IMR-90 (cell line): ENCODE results near the gene BRPF1. TPM values are rescaled to one million over a fixed set of nuclear protein-coding genes. Genes with fewer than 3 reads are reported as not detected.

Experiments
- ATAC-seq: fragments of 200-7000 bp; cut with Tn5 transposase; 2 replicates; pipeline ENCODE4 v1.9.1; 2020; ENCODE audit warnings: low read depth, mild to moderate bottlenecking, moderate library complexity
- BruUV-seq: library from RNA; stranded (reverse); fragments of 400-500 nt; replicated peaks from 2 replicates; lab custom pipeline; 2021; lab: Mats Ljungman, UMichigan
- CTCF ChIA-PET: fragments of 300-600 bp; formaldehyde crosslinking; extraction: SDS; loops from one replicate; lab custom pipeline; 2021; ENCODE audit warnings: antibody characterized with exemption; lab: Yijun Ruan, JAX
- POLR2A ChIA-PET: fragments of 300-600 bp; sonication (Branson Sonifier 250); formaldehyde crosslinking; loops from one replicate; lab custom pipeline; 2022; ENCODE audit warnings: antibody characterized with exemption; ENCODE audit not compliant: unreplicated experiment; lab: Charles Lee
- DNase-seq: peaks from one replicate; pipeline ENCODE4 v3.0.0; 2013
- H2AFZ ChIP-seq: replicated peaks from 2 replicates; pipeline ENCODE3; 2013; ENCODE audit warnings: low read length, mild to moderate bottlenecking; ENCODE audit not compliant: poor library complexity
- H2AK5ac ChIP-seq: 2 replicates; pipeline ENCODE4 v1.6.1; 2013; ENCODE audit warnings: low read depth, low read length, inconsistent platforms
- H2AK9ac ChIP-seq: replicated peaks from 2 replicates; pipeline ENCODE3; 2013; ENCODE audit warnings: mild to moderate bottlenecking, low read depth, low read length, moderate library complexity; ENCODE audit not compliant: poor library complexity
- H2BK120ac ChIP-seq: 2 replicates; pipeline ENCODE4 v1.6.1; 2013; ENCODE audit warnings: low read depth, low read length, inconsistent platforms
- H2BK15ac ChIP-seq: 3 replicates; pipeline ENCODE4 v1.6.1; 2013; ENCODE audit warnings: low read depth, low read length, inconsistent platforms
- H2BK20ac ChIP-seq: 2 replicates; pipeline ENCODE4 v1.6.1; 2013; ENCODE audit warnings: low read depth, mild to moderate bottlenecking, inconsistent platforms, low read length, moderate library complexity
- H2BK5ac ChIP-seq: 2 replicates; pipeline ENCODE4 v1.6.1; 2013; ENCODE audit warnings: mild to moderate bottlenecking, low read depth, low read length, inconsistent platforms; ENCODE audit not compliant: poor library complexity, severe bottlenecking
- H3K14ac ChIP-seq: replicated peaks from 2 replicates; pipeline ENCODE4 v1.6.1; 2013; ENCODE audit warnings: low read depth, low read length, inconsistent platforms
- H3K18ac ChIP-seq: 2 replicates; pipeline ENCODE4 v1.6.1; 2013; ENCODE audit warnings: low read depth, low read length, control low read depth
- H3K23ac ChIP-seq: 2 replicates; pipeline ENCODE4 v1.6.1; 2013; ENCODE audit warnings: low read depth, low read length, inconsistent platforms
- H3K27ac ChIP-seq: 2 replicates; pipeline ENCODE4 v1.5.1; 2013; ENCODE audit warnings: mild to moderate bottlenecking, control low read depth, low read length; ENCODE audit not compliant: insufficient read depth
- H3K27me3 ChIP-seq: 2 replicates; pipeline ENCODE4 v1.6.1; 2013; ENCODE audit warnings: low read length; ENCODE audit not compliant: control insufficient read depth, insufficient read depth
- H3K36me3 ChIP-seq: 2 replicates; pipeline ENCODE4 v1.6.1; 2013; ENCODE audit warnings: low read length, mixed read lengths; ENCODE audit not compliant: control insufficient read depth, insufficient read depth
- H3K4ac ChIP-seq: 2 replicates; pipeline ENCODE4 v1.6.1; 2013; ENCODE audit warnings: low read depth, low read length, inconsistent platforms
- H3K4me1 ChIP-seq: 2 replicates; pipeline ENCODE4 v1.6.1; 2013; ENCODE audit warnings: low read length, mixed read lengths; ENCODE audit not compliant: control insufficient read depth, insufficient read depth
- H3K4me2 ChIP-seq: 2 replicates; pipeline ENCODE4 v1.6.1; 2013; ENCODE audit warnings: low read depth, mild to moderate bottlenecking, control low read depth, low read length, moderate library complexity
- H3K4me3 ChIP-seq: 2 replicates; pipeline ENCODE4 v1.5.1; 2013; ENCODE audit warnings: low read depth, mild to moderate bottlenecking, control low read depth, low read length, moderate library complexity; ENCODE audit not compliant: insufficient read depth
- H3K56ac ChIP-seq: 2 replicates; pipeline ENCODE4 v1.6.1; 2013; ENCODE audit warnings: low read length, inconsistent platforms; ENCODE audit not compliant: insufficient read depth; ENCODE audit errors: extremely low read depth
- H3K79me1 ChIP-seq, 2 experiments: 2 replicates each; pipeline ENCODE4 v1.6.1; 2013; ENCODE audit warnings: low read length in 2 of 2, inconsistent platforms in 1 of 2, low read depth in 1 of 2
- H3K9ac ChIP-seq: 2 replicates; pipeline ENCODE4 v1.6.1; 2013; ENCODE audit warnings: low read depth, low read length, control low read depth
- H3K9me1 ChIP-seq: 2 replicates; pipeline ENCODE4 v1.6.1; 2013; ENCODE audit warnings: low read length, inconsistent platforms; ENCODE audit not compliant: insufficient read depth
- H3K9me3 ChIP-seq: 2 replicates; pipeline ENCODE4 v1.6.1; 2013; ENCODE audit warnings: low read length; ENCODE audit not compliant: control insufficient read depth, insufficient read depth
- H4K20me1 ChIP-seq: 2 replicates; pipeline ENCODE4 v1.6.1; 2013; ENCODE audit warnings: low read length, inconsistent platforms; ENCODE audit not compliant: insufficient read depth
- H4K5ac ChIP-seq: 2 replicates; pipeline ENCODE4 v1.6.1; 2013; ENCODE audit warnings: mild to moderate bottlenecking, low read depth, low read length, control low read depth
- H4K8ac ChIP-seq, 2 experiments: 2 replicates each; pipeline ENCODE4 v1.6.1; 2013; ENCODE audit warnings: low read depth in 2 of 2, low read length in 2 of 2, control low read depth in 1 of 2, inconsistent platforms in 1 of 2
- H4K91ac ChIP-seq: 2 replicates; pipeline ENCODE4 v1.6.1; 2013; ENCODE audit warnings: low read depth, low read length, inconsistent platforms; ENCODE audit not compliant: insufficient read depth
- BHLHE40 ChIP-seq: fragments of 150-350 bp; IDR thresholded peaks from 2 replicates; pipeline ENCODE4 v1.6.1; 2016; ENCODE audit warnings: mild to moderate bottlenecking, low read depth, low read length
- CEBPB ChIP-seq: IDR thresholded peaks from 2 replicates; pipeline ENCODE4 v1.6.1; 2012; ENCODE audit warnings: low read depth, low read length, improper control_type of control experiment
- CHD1 ChIP-seq: IDR thresholded peaks from 2 replicates; pipeline ENCODE4 v1.6.1; 2012; ENCODE audit warnings: low read depth, low read length, improper control_type of control experiment
- ELK1 ChIP-seq: fragments of 150-350 bp; IDR thresholded peaks from 2 replicates; pipeline ENCODE4 v1.6.1; 2016; ENCODE audit warnings: low read depth, mild to moderate bottlenecking, low read length, moderate library complexity, borderline replicate concordance
- FOS ChIP-seq: fragments of 150-350 bp; IDR thresholded peaks from 2 replicates; pipeline ENCODE4 v1.6.1; 2016; ENCODE audit warnings: low read depth, low read length
- MAFK ChIP-seq: IDR thresholded peaks from 2 replicates; pipeline ENCODE4 v1.6.1; 2012; ENCODE audit warnings: low read depth, low read length, improper control_type of control experiment
- MAZ ChIP-seq: IDR thresholded peaks from 2 replicates; pipeline ENCODE4 v1.6.1; 2012; ENCODE audit warnings: low read depth, mild to moderate bottlenecking, low read length, improper control_type of control experiment, moderate library complexity, borderline replicate concordance
- MXI1 ChIP-seq: IDR thresholded peaks from 2 replicates; pipeline ENCODE4 v1.6.1; 2012; ENCODE audit warnings: low read depth, mild to moderate bottlenecking, low read length, moderate library complexity, borderline replicate concordance
- NFE2L2 ChIP-seq: fragments of 150-350 bp; IDR thresholded peaks from 2 replicates; pipeline ENCODE4 v1.6.1; 2016; ENCODE audit warnings: low read depth, mild to moderate bottlenecking, low read length
- POLR2A ChIP-seq: IDR thresholded peaks from 2 replicates; pipeline ENCODE4 v1.6.1; 2012; ENCODE audit warnings: mild to moderate bottlenecking, low read depth, low read length
- RAD21 ChIP-seq: IDR thresholded peaks from 2 replicates; pipeline ENCODE4 v1.6.1; 2012; ENCODE audit warnings: low read length, improper control_type of control experiment
- RCOR1 ChIP-seq: IDR thresholded peaks from 2 replicates; pipeline ENCODE4 v1.6.1; 2012; ENCODE audit warnings: mild to moderate bottlenecking, low read length, improper control_type of control experiment; ENCODE audit not compliant: insufficient replicate concordance
- RFX5 ChIP-seq: IDR thresholded peaks from 2 replicates; pipeline ENCODE4 v1.8.0; 2012; ENCODE audit warnings: low read depth, mild to moderate bottlenecking, low read length, moderate library complexity
- SMC3 ChIP-seq: fragments of 150-350 bp; IDR thresholded peaks from 2 replicates; pipeline ENCODE4 v1.6.1; 2016; ENCODE audit warnings: low read depth, mild to moderate bottlenecking, antibody characterized with exemption, low read length, moderate library complexity
- USF2 ChIP-seq: fragments of 150-350 bp; IDR thresholded peaks from 2 replicates; pipeline ENCODE4 v1.6.1; 2017; ENCODE audit warnings: mild to moderate bottlenecking, antibody characterized with exemption, low read length, low read depth
- WGBS, 2 experiments: methylation state at CpG; one replicate each; pipeline versions ENCODE4 v1.1.5 to v1.1.7; 2013; ENCODE audit warnings: missing lambda C conversion rate in 2 of 2; ENCODE audit not compliant: insufficient read length in 1 of 2; ENCODE audit errors: extremely low coverage in 2 of 2; 5-methylcytosine and 5-hydroxymethylcytosine counted together
- dilution Hi-C: fragments of 300-500 bp; cut with HindIII; formaldehyde crosslinking; loops from one replicate; pipeline ENCODE4 v1.14.3; 2018; ENCODE audit warnings: low sequenced_read_pairs; ENCODE audit not compliant: unreplicated experiment
- in situ Hi-C: fragments of 300-500 bp; cut with MboI; formaldehyde crosslinking; loops from 3 replicates; pipeline ENCODE4 v1.14.3; 2019; ENCODE audit warnings: low sequenced_read_pairs, inconsistent platforms, mixed read lengths
- intact Hi-C: fragments of 100-400 bp; cut with micrococcal nuclease; formaldehyde crosslinking; loops from 2 replicates; pipeline ENCODE4 v1.10.0; 2022
- polyA plus RNA-seq, 3 experiments: library from polyadenylated mRNA; depleted of rRNA; stranded (reverse); fragments of >200 nt; gene quantifications; 2 replicates each; pipeline ENCODE4 v1.2.3, GENCODE V29; 2012; ENCODE audit warnings: low replicate concordance in 1 of 3
- total RNA-seq: library from RNA; depleted of rRNA; stranded (reverse); fragments of >200 nt; gene quantifications from 2 replicates; pipeline ENCODE4 v1.2.3, GENCODE V29; 2012
- TF ChIP-seq, protein P1 (sequence below): conservative IDR thresholded peaks from 2 replicates; pipeline ENCODE4 v1.5.1; 2012; ENCODE audit warnings: mild to moderate bottlenecking, low read depth, low read length, improper control_type of control experiment

The BRPF1 gene
- total and polyA plus RNA-seq, 2 of the 4 experiments (the other 2 are of a cell fraction) = 13.6 to 15.6 TPM

DNA sequence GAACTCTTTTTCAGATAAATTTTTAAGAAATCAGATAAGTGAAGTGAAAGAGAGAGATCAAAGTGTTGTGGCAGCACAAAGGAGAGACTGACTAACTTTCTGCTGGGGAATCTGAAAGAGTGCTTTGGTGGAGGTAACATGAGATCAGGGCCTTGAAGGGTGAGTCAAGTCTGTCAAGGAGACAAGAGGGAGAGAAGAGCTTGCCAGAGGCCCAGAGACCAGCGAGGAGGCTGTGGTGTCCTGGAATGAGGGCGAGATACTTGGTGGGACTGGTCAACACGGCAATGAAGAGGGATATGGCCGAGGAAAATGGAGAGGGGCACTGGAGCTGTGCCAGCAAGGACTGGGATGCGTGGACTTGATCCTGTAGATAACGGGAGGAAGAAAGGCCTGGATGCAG, 56.2 kb downstream of the BRPF1 start:
- no peak overlapping the region for H3K14ac ChIP-seq
- 90% methylated on average over 3 of the region's 6 CpGs; no CpG with 5 or more reads in 1 of the 2 experiments for WGBS, 2 experiments
- BruUV-seq = no TSS peak
- CTCF ChIA-PET = no interaction called here
- H3K56ac ChIP-seq = no peak overlapping the region
- H3K4me3 ChIP-seq = no peak overlapping the region
- no peak overlapping the region for H3K27ac ChIP-seq
- dilution Hi-C loops (no loop called here), in situ Hi-C loops (no loop called here), intact Hi-C loops (no loop called here)
- ATAC-seq (no peak), DNase-seq (peak; percentile 55)
- no peak overlapping the region for H4K8ac ChIP-seq
- no peak overlapping the region for H3K9ac ChIP-seq
- no peak overlapping the region for H4K91ac ChIP-seq
- H2BK15ac ChIP-seq = no peak overlapping the region
- H3K4ac ChIP-seq = no peak overlapping the region
- no peak overlapping the region for H2AFZ ChIP-seq
- POLR2A ChIA-PET = no interaction called here
- peak overlapping the region; percentile 55 for H2AK9ac ChIP-seq
- no peaks in the 10 kb centered on the region for H3K27me3 ChIP-seq
- TF ChIP-seq MXI1 (no peak), ELK1 (no peak), RAD21 (no peak), RFX5 (no peak), MAZ (no peak), CEBPB (no peak), FOS (no peak), CHD1 (no peak), MAFK (no peak), RCOR1 (no peak), SMC3 (no peak), BHLHE40 (no peak), USF2 (no peak), POLR2A (no peak), NFE2L2 (no peak)
- TF ChIP-seq, protein P1, sequence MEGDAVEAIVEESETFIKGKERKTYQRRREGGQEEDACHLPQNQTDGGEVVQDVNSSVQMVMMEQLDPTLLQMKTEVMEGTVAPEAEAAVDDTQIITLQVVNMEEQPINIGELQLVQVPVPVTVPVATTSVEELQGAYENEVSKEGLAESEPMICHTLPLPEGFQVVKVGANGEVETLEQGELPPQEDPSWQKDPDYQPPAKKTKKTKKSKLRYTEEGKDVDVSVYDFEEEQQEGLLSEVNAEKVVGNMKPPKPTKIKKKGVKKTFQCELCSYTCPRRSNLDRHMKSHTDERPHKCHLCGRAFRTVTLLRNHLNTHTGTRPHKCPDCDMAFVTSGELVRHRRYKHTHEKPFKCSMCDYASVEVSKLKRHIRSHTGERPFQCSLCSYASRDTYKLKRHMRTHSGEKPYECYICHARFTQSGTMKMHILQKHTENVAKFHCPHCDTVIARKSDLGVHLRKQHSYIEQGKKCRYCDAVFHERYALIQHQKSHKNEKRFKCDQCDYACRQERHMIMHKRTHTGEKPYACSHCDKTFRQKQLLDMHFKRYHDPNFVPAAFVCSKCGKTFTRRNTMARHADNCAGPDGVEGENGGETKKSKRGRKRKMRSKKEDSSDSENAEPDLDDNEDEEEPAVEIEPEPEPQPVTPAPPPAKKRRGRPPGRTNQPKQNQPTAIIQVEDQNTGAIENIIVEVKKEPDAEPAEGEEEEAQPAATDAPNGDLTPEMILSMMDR = no peak
- H2AK5ac ChIP-seq = no peak overlapping the region
- H3K36me3 ChIP-seq = peaks cover 45% of the 10 kb centered on the region
- 0 out of 2 replicates have a peak, but pooled peaks cover 1% of the 10 kb centered on the region for H4K20me1 ChIP-seq
- no peak overlapping the region for H2BK5ac ChIP-seq
- H2BK20ac ChIP-seq = no peak overlapping the region
- H3K23ac ChIP-seq = no peak overlapping the region
- H3K79me1 ChIP-seq = peaks cover 26 to 29% of the 10 kb centered on the region in 2 experiments
- H3K4me2 ChIP-seq = no peak overlapping the region
- no peak overlapping the region for H4K5ac ChIP-seq
- no peaks in the 10 kb centered on the region for H3K9me3 ChIP-seq
- peaks cover 9% of the 10 kb centered on the region for H3K4me1 ChIP-seq
- H2BK120ac ChIP-seq = no peak overlapping the region
- H3K9me1 ChIP-seq = peaks cover 15% of the 10 kb centered on the region
- no peak overlapping the region for H3K18ac ChIP-seq
